HCT116 (cell line): Measurements from ENCODE around the gene MIAT. TPM values are rescaled to one million over a fixed set of nuclear protein-coding genes. Genes with fewer than 3 reads are reported as not detected.
A peak's percentile ranks its signal among the peaks of the same experiment; 100 is the strongest.

Experiments used
- ATAC-seq: fragments of 200-7000 bp; cut with Tn5 transposase; 2 replicates; pipeline ENCODE4 v1.9.1; 2020; ENCODE audit warnings: mild to moderate bottlenecking, moderate library complexity
- BruUV-seq: library from RNA; stranded (reverse); fragments of 400-500 nt; replicated peaks from 2 replicates; lab custom pipeline; 2021; lab: Mats Ljungman, UMichigan
- CTCF ChIA-PET: fragments of 300-600 bp; sonication (Branson Sonifier 250); formaldehyde crosslinking; loops from one replicate; lab custom pipeline; 2021; ENCODE audit warnings: antibody characterized with exemption; lab: Charles Lee
- POLR2A ChIA-PET: fragments of 300-600, 350-600 bp; sonication (Branson Sonifier 250); formaldehyde crosslinking; loops from one replicate; lab custom pipeline; 2021; ENCODE audit warnings: antibody characterized with exemption; lab: Charles Lee
- RAD21 ChIA-PET, 2 experiments: fragments of 300-600 bp; sonication (Branson Sonifier 250); formaldehyde crosslinking; loops; one replicate each; lab custom pipeline; 2023; ENCODE audit warnings: low total read pairs in 2 of 2; ENCODE audit not compliant: uncharacterized antibody in 2 of 2, unreplicated experiment in 2 of 2, low non-redundant PET in 1 of 2; lab: Charles Lee
- DNase-seq: peaks from one replicate; pipeline ENCODE4 v3.0.0-alpha.2; 2010; ENCODE audit warnings: low read depth, low spot score
- H2AFZ ChIP-seq: fragments of 200-600 bp; shearing (Covaris generic), sonication (generic); 2 replicates; pipeline ENCODE4 v1.6.1; 2017; ENCODE audit warnings: low read depth, mixed run types, mixed read lengths, antibody characterized with exemption, low read length; ENCODE audit not compliant: poor library complexity, severe bottlenecking
- H3K27ac ChIP-seq: 2 replicates; pipeline ENCODE4 v1.5.1; 2012; ENCODE audit warnings: low read depth, low read length
- H3K27me3 ChIP-seq: fragments of 200-600 bp; sonication (generic); 2 replicates; pipeline ENCODE4 v1.6.1; 2016; ENCODE audit warnings: mixed run types, low read length, mixed read lengths; ENCODE audit not compliant: insufficient read depth
- H3K36me3 ChIP-seq, 2 experiments: fragments of 200-500 bp in 1 of 2; fragments of 200-600 bp in 1 of 2; sonication (Bioruptor generic) in 1 of 2; sonication (generic) in 1 of 2; 2 replicates each; pipeline versions ENCODE4 v1.5.1 to v1.6.1; 2014 to 2016; ENCODE audit warnings: low read length in 2 of 2, inconsistent platforms in 1 of 2, mixed read lengths in 1 of 2, mixed run types in 1 of 2; ENCODE audit not compliant: insufficient read depth in 2 of 2, control insufficient read depth in 1 of 2
- H3K4me1 ChIP-seq, 2 experiments: fragments of 200-600 bp in 1 of 2; sonication (generic) in 1 of 2; 2 replicates each; pipeline versions ENCODE4 v1.5.1 to v1.6.1; 2012 to 2017; ENCODE audit warnings: low read length in 2 of 2, inconsistent platforms in 1 of 2, mild to moderate bottlenecking in 1 of 2, mixed read lengths in 1 of 2, mixed run types in 1 of 2, moderate library complexity in 1 of 2; ENCODE audit not compliant: insufficient read depth in 2 of 2, control insufficient read depth in 1 of 2
- H3K4me2 ChIP-seq: fragments of 200-600 bp; sonication (generic); 2 replicates; pipeline ENCODE4 v1.6.1; 2017; ENCODE audit warnings: mixed run types, low read length, mixed read lengths
- H3K4me3 ChIP-seq, 2 experiments: fragments of 200-600 bp in 1 of 2; sonication (generic) in 1 of 2; replicated peaks in 1 of 2; 2 replicates each; pipeline ENCODE4 v1.5.1; 2011 to 2016; ENCODE audit warnings: low read length in 2 of 2, control low read depth in 1 of 2, low read depth in 1 of 2, mild to moderate bottlenecking in 1 of 2, mixed read lengths in 1 of 2, mixed run types in 1 of 2
- H3K79me2 ChIP-seq: fragments of 200-600 bp; sonication (generic); 2 replicates; pipeline ENCODE4 v1.6.1; 2017; ENCODE audit warnings: mild to moderate bottlenecking, mixed run types, low read length, moderate library complexity, mixed read lengths; ENCODE audit not compliant: insufficient read depth
- H3K9ac ChIP-seq: fragments of 200-600 bp; sonication (generic); 2 replicates; pipeline ENCODE4 v1.6.1; 2016; ENCODE audit warnings: low read length, mixed read lengths
- H3K9me2 ChIP-seq: fragments of 200-600 bp; sonication (generic), shearing (Covaris generic); 2 replicates; pipeline ENCODE4 v1.6.1; 2017; ENCODE audit warnings: mixed run types, mild to moderate bottlenecking, moderate library complexity; ENCODE audit not compliant: insufficient read depth
- H3K9me3 ChIP-seq, 2 experiments: fragments of 200-500 bp in 1 of 2; fragments of 200-600 bp in 1 of 2; sonication (Bioruptor generic) in 1 of 2; sonication (generic) in 1 of 2; 2 replicates each; pipeline ENCODE4 v1.6.1; 2014 to 2017; ENCODE audit warnings: low read length in 2 of 2, mixed read lengths in 2 of 2, inconsistent platforms in 1 of 2, low read depth in 1 of 2, mild to moderate bottlenecking in 1 of 2, mixed run types in 1 of 2, moderate library complexity in 1 of 2; ENCODE audit not compliant: control insufficient read depth in 1 of 2, insufficient read depth in 1 of 2
- H4K20me1 ChIP-seq: fragments of 200-600 bp; sonication (generic), shearing (Covaris generic); 2 replicates; pipeline ENCODE4 v1.6.1; 2017; ENCODE audit warnings: mixed run types, mild to moderate bottlenecking, moderate library complexity; ENCODE audit not compliant: insufficient read depth
- EGR1 ChIP-seq: IDR thresholded peaks from 2 replicates; pipeline ENCODE4 v1.6.1; 2012; ENCODE audit warnings: low read depth
- ELF1 ChIP-seq: IDR thresholded peaks from 2 replicates; pipeline ENCODE4 v1.6.1; 2012; ENCODE audit warnings: low read depth, borderline replicate concordance
- EZH2 ChIP-seq: fragments of 200-600 bp; sonication (generic); IDR thresholded peaks from 2 replicates; pipeline ENCODE4 v1.6.1; 2017; ENCODE audit warnings: antibody characterized with exemption, mixed run types
- EZH2phosphoT487 ChIP-seq: fragments of 200-600 bp; IDR thresholded peaks from 2 replicates; pipeline ENCODE4 v1.6.1; 2018; ENCODE audit warnings: antibody characterized with exemption, borderline replicate concordance
- POLR2AphosphoS5 ChIP-seq: IDR thresholded peaks from 2 replicates; pipeline ENCODE4 v1.6.1; 2011; ENCODE audit warnings: mild to moderate bottlenecking, low read depth, low read length, moderate library complexity
- SRF ChIP-seq: IDR thresholded peaks from 2 replicates; pipeline ENCODE4 v1.6.1; 2012; ENCODE audit warnings: low read depth
- TCF7L2 ChIP-seq: IDR thresholded peaks from 2 replicates; pipeline ENCODE4 v1.7.0; 2011; ENCODE audit warnings: borderline replicate concordance, inconsistent platforms; ENCODE audit not compliant: insufficient read depth, insufficient read length; ENCODE audit errors: extremely low read depth
- intact Hi-C: fragments of 100-400 bp; cut with micrococcal nuclease; formaldehyde crosslinking; loops from 2 replicates; pipeline ENCODE4 v1.10.0; 2022
- total RNA-seq: library from RNA; stranded (reverse); gene quantifications from one replicate; pipeline ENCODE4 v1.2.1, GENCODE V29; 2021; ENCODE audit not compliant: unreplicated experiment
- TF ChIP-seq, protein P1 (sequence below): IDR thresholded peaks from 2 replicates; pipeline ENCODE4 v1.6.1; 2011; ENCODE audit warnings: mild to moderate bottlenecking, low read length, moderate library complexity; ENCODE audit not compliant: insufficient replicate concordance; ENCODE audit errors: extremely low read depth
- TF ChIP-seq, protein P2 (sequence below): IDR thresholded peaks from 2 replicates; pipeline ENCODE4 v1.6.1; 2012
- TF ChIP-seq, protein P3 (sequence below), 3 experiments: fragments of 200-600 bp in 1 of 3; sonication (generic) in 1 of 3; IDR thresholded peaks in 2 of 3; conservative IDR thresholded peaks in 1 of 3; 2 replicates each; pipeline ENCODE4 v1.5.1; 2012 to 2017; ENCODE audit warnings: low read depth in 2 of 3, low read length in 2 of 3, antibody characterized with exemption in 1 of 3, borderline replicate concordance in 1 of 3, control low read depth in 1 of 3, mild to moderate bottlenecking in 1 of 3, mixed read lengths in 1 of 3, mixed run types in 1 of 3, moderate library complexity in 1 of 3; ENCODE audit not compliant: insufficient read depth in 1 of 3

The MIAT gene
- total RNA-seq, 1 experiment from 2014 or later, result 0.54 TPM

DNA sequence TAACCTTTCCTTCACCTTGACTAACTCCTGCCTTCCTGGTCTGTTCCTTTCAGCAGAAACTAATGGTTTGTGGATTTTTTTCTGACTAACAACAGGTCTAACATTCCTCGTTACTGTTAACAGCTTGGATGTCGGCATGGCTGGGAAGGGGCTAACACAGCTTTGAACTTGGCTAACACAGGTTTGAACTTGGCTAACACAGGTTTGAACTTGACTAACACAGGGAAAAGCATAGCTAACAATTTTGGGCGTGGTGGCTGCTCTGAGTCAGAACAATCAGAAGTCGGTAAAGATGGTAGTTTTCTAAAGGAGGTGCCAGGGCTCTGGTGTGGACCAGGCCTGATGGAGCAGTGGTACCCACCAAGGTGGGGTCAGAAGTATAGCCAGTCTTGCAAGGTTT lies 16.1 kb downstream of the MIAT start (continued):
- TF ChIP-seq, protein P1, sequence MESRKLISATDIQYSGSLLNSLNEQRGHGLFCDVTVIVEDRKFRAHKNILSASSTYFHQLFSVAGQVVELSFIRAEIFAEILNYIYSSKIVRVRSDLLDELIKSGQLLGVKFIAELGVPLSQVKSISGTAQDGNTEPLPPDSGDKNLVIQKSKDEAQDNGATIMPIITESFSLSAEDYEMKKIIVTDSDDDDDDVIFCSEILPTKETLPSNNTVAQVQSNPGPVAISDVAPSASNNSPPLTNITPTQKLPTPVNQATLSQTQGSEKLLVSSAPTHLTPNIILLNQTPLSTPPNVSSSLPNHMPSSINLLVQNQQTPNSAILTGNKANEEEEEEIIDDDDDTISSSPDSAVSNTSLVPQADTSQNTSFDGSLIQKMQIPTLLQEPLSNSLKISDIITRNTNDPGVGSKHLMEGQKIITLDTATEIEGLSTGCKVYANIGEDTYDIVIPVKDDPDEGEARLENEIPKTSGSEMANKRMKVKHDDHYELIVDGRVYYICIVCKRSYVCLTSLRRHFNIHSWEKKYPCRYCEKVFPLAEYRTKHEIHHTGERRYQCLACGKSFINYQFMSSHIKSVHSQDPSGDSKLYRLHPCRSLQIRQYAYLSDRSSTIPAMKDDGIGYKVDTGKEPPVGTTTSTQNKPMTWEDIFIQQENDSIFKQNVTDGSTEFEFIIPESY, result no peak

DNA sequence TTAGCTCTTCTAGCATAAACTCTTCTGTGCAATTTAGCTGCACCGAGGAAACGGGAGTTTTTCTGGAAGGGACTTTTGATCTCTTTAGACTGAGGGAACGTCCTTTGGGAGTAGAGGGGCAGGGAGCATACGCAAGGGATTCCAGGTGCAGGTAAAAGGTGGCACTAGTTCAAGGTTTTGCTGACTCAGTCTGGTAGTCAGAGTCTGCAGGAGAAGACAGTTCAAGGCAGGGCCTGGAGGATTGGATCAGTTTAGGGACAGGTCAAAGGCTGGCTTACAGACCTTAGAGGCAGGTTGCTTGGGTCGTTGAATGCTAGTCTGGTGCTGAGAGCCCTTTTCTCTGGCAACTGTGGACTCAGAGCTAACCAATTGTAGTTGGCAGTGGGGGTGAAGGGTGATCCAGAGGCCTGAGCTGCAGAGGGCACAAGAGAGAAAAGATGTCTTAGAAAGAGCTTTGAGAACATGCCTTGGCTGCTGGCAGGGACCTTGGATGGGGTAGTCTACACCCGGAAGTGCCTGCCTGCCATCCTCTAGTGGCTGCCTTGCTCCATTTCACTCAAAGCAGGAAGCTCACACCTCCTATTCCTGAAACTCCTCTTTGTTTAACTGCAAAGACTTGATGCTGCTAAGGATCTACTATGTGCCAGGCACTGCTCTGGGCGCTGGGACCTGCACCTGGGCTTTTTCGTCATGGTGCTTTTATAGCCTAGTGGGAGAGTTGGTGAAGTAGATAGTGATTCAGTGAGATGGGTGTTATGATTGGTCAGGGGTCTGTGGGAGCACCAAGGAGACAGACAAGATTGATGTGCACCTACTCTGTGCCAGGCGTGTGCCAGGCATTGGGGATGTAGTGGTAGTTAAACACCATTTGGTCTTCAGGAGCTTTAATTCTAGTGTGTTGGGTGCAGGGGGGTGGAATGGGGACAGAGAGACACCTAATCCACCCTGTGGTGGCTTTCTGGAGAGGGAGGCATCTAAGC lies 17.1 kb downstream of the MIAT start:
- RAD21 ChIA-PET, result no interaction called here
- Histone ChIP-seq H3K4me3 (peak overlapping the region; percentile 62 to 78), H3K9me3 (no peaks in the 10 kb centered on the region), H3K36me3 (no peaks in the 10 kb centered on the region), H4K20me1 (no peaks in the 10 kb centered on the region), H3K4me1 (peaks cover 15 to 21% of the 10 kb centered on the region in 2 experiments), H3K27ac (peak overlapping the region; percentile 82; the same call in 1 of the 2 replicates), H2AFZ (no peak overlapping the region), H3K79me2 (peaks cover 24% of the 10 kb centered on the region), H3K9ac (peak overlapping the region; percentile 84), H3K4me2 (peak overlapping the region; percentile 80), H3K27me3 (no peaks in the 10 kb centered on the region), H3K9me2 (no peaks in the 10 kb centered on the region)
- intact Hi-C loops, result no loop called here
- POLR2A ChIA-PET, result no interaction called here
- no peak for TF ChIP-seq EZH2phosphoT487
- TF ChIP-seq TCF7L2, result no peak
- no peak for TF ChIP-seq ELF1
- TF ChIP-seq SRF, result no peak
- TF ChIP-seq EZH2, result no peak
- no peak for TF ChIP-seq EGR1
- no peak for TF ChIP-seq POLR2AphosphoS5
- TF ChIP-seq, protein P1, result no peak
- TF ChIP-seq, protein P2, sequence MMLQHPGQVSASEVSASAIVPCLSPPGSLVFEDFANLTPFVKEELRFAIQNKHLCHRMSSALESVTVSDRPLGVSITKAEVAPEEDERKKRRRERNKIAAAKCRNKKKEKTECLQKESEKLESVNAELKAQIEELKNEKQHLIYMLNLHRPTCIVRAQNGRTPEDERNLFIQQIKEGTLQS, result no peak
- TF ChIP-seq, protein P3, sequence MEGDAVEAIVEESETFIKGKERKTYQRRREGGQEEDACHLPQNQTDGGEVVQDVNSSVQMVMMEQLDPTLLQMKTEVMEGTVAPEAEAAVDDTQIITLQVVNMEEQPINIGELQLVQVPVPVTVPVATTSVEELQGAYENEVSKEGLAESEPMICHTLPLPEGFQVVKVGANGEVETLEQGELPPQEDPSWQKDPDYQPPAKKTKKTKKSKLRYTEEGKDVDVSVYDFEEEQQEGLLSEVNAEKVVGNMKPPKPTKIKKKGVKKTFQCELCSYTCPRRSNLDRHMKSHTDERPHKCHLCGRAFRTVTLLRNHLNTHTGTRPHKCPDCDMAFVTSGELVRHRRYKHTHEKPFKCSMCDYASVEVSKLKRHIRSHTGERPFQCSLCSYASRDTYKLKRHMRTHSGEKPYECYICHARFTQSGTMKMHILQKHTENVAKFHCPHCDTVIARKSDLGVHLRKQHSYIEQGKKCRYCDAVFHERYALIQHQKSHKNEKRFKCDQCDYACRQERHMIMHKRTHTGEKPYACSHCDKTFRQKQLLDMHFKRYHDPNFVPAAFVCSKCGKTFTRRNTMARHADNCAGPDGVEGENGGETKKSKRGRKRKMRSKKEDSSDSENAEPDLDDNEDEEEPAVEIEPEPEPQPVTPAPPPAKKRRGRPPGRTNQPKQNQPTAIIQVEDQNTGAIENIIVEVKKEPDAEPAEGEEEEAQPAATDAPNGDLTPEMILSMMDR (IDR thresholded peaks at IDR 0.05 in 2 of 3, conservative IDR thresholded peaks at IDR 0.05 in 1 of 3; ENCODE audit: borderline replicate concordance in 1 of 3, insufficient read depth in 1 of 3, low read depth in 2 of 3, low read length in 2 of 3), result no peak
- ATAC-seq, result no peak
- DNase-seq, result no peak
- CTCF ChIA-PET, result interaction anchor here (1.1 to 2.1 kb wide), 2 partner anchors 9 to 82 kb away, joined by 3 to 8 read pairs; no protein-coding TSS in a partner anchor
- BruUV-seq, result no TSS peak
